DMS53 treated with DMSO at 0.1 percent for 48 hours (cell line): ENCODE data around the gene CAMTA1.
A peak's percentile ranks its signal among the peaks of the same experiment; 100 is the strongest.
"Not testable (repeated sequence)": the region's sequence is repeated elsewhere in the genome, so short reads cannot be mapped to it uniquely, and the experiment has no call there.

Experiments
- DNase-seq: peaks from one replicate; lab custom pipeline; 2025; ENCODE audit not compliant: unreplicated experiment; lab: John Stamatoyannopoulos, UW

Gene CAMTA1

GRCh38 chr1:7375329-7375728, 590.1 kb downstream of the CAMTA1 start:
- DNase-seq: no peak

GRCh38 chr1:7375781-7376660, 590.8 kb downstream of the CAMTA1 start:
- no peak for DNase-seq

- no peak for DNase-seq
Measured at GRCh38 chr1:7376676-7377075, 591.4 kb downstream of the CAMTA1 start.

- DNase-seq: no peak
Measured at GRCh38 chr1:7378346-7379130, 593.3 kb downstream of the CAMTA1 start.

- peak; percentile 6 for DNase-seq
Measured at GRCh38 chr1:7379441-7379971, 594.3 kb downstream of the CAMTA1 start.

- DNase-seq: not testable (repeated sequence)
Measured at GRCh38 chr1:7380068-7380467, 594.8 kb downstream of the CAMTA1 start.

GRCh38 chr1:7380712-7381111, 595.5 kb downstream of the CAMTA1 start:
- no peak for DNase-seq

GRCh38 chr1:7381729-7382128, 596.5 kb downstream of the CAMTA1 start:
- not testable (repeated sequence) for DNase-seq

GRCh38 chr1:7382971-7383370, 597.7 kb downstream of the CAMTA1 start:
- DNase-seq: no peak

GRCh38 chr1:7383671-7384520, 598.6 kb downstream of the CAMTA1 start:
- no peak for DNase-seq

- no peak for DNase-seq
Measured at GRCh38 chr1:7384679-7385078, 599.4 kb downstream of the CAMTA1 start.

GRCh38 chr1:7385471-7386225, 600.4 kb downstream of the CAMTA1 start:
- no peak for DNase-seq

- DNase-seq: no peak
Measured at GRCh38 chr1:7386226-7387052, 601.2 kb downstream of the CAMTA1 start.

- DNase-seq: peak; percentile 41
Measured at GRCh38 chr1:7387053-7387927, 602.0 kb downstream of the CAMTA1 start.

- no peak for DNase-seq
Measured at GRCh38 chr1:7388141-7388487, 602.9 kb downstream of the CAMTA1 start.

GRCh38 chr1:7388488-7389185, 603.4 kb downstream of the CAMTA1 start:
- DNase-seq: no peak

- DNase-seq: no peak
Measured at GRCh38 chr1:7389201-7389905, 604.1 kb downstream of the CAMTA1 start.
